Stimulated activated CD4-positive, alpha-beta T cell treated with anti-CD3 and anti-CD28 coated beads, Interleukin-4, amount 100 ng/mL, for 4 hours (primary cell): ENCODE data around the gene ERBB4.
"Not testable (repeated sequence)": the region's sequence is repeated elsewhere in the genome, so short reads cannot be mapped to it uniquely, and the experiment has no call there.

ENCODE experiments used
- DNase-seq, 2 experiments: peaks; one replicate each; pipeline ENCODE4 v3.0.0-alpha.2; 2020

ERBB4 gene

DNA sequence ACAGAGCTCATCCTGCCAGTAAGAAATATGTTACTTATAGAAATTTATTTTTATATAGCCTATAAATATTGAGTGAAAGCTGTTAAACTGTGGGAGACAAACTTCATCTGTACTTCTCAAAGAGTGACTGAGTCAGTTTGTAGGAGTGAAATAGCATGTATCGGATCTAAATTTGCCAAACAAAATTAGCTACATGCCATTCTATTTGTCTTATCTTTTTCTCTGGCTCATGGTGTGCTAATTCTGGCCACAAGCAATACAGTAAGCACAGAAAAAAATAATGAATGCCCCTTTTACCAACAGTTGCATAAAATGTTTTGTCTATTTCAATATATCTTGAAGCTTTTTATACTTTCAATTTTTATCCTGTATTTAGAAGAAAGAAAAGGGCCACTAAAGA is 12.5 kb downstream of the ERBB4 start:
- no peak for DNase-seq

DNA sequence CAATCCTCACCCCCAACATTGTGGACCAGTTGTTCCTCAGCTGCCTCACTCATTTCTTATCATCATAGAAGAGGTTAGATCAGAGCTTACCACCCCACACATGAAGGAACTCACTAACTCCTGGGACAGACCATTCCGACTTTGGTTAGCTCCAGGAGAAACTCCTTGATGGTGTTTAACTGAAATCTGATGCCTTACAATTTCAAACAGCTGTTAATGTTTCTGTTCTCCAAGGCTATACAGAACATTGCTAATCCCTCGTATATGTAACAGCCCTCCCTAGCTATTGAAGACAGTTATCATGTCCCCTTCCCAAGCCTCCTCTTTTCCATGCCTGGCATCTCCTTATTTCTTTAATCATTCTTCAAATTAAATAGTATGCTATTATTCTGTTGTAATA is 14.8 kb downstream of the ERBB4 start:
- DNase-seq = no peak

DNA sequence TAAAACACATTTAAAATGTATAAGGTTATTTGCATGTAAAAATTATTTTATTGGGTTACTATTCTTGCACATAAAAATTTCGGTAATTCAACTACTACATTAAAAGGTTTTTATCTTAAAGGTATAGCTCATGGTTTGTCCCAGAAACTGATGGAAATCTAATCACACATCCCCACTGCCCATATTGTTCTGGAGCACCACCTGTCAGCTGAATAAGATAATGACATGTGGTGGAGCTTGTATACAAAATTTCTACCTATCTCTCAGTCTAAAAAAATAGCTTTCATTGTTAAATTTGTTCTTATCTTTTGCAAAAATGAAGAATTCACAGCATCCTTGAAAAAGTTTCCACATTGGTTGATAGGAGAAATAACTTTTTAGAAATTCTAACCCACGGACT is 18.3 kb downstream of the ERBB4 start:
- no peak for DNase-seq

DNA sequence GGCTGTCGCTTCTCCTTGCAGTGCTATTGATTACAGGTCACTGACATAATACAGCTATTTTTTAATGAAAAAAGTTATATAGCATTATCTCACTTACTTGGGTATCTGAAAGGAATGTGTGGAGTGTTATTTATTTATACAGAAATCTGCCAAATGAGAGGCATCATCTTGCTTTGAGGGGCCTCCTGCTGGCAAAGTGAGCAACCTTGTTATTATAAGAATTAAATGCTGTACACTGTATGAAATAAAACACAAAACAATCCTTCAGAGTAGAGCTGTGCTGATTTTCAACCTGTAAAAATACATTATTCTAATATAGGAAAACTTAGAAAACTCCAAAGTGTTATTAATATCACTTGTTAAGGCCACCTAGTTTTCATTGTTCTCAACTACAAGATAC is 20.9 kb downstream of the ERBB4 start:
- DNase-seq = no peak

DNA sequence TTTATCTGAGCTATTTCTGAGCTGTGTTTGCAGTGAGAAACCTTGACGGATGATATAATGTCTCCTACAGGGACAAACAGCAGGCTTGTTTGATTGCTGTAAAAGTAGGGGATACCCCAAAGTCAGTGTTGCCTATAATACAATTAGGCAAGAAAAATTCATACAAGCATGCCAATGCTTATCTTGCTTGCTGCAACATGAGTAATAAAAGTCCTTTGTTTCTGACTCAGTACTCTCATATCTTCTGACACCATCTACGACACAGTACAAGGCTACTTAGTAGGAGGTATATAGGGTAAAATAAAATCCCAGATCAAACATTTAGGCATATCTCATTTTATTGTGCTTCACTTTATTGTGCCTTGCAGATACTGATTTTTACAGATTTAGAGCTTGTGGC is 33.0 kb downstream of the ERBB4 start:
- no peak for DNase-seq

DNA sequence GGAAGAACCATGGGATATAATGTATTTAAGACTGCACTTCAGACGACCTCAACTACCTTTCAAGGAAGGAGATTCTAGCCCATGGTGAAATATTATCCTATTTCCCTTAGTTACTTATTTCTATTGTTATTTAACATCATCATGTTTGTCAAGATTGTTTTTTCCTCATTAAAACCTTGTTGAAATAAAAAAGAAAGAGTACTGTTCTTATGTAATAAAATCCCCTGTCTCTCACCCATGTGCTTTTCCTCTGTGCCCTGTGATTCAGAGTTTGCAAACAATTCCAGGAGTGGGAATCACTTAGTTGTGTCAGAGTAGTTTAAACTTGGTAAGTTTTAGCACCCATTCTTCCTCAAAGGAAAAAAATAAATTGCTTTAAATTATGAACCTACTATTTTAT is 43.6 kb downstream of the ERBB4 start:
- DNase-seq = no peak

DNA sequence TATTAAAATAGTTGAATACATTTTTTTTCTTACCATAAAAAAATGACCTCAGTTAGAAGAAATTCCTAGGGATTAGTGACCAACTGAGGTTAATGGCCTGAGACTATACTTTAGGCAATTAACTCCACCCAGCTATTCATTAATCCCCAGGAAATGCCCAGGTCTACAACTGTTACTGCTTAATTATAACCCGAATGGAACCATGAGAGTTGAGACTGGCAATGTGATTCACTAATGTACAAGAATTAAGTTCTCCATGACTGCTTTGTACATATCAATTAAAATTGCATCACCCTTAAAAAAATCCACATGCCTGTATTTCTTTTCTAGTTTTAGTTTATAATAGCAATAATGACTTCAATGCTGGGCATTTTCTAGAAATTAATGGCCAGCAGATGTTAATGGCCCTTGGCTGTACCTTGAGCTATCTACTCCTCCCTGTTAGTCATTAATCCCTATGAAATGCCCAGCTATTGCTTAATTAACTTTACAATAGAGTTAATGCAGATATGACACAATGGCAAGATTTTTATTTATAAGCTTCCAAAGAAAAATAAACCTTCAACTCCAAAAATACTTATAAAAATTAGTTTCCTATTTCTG is 44.1 kb downstream of the ERBB4 start:
- DNase-seq = no peak

DNA sequence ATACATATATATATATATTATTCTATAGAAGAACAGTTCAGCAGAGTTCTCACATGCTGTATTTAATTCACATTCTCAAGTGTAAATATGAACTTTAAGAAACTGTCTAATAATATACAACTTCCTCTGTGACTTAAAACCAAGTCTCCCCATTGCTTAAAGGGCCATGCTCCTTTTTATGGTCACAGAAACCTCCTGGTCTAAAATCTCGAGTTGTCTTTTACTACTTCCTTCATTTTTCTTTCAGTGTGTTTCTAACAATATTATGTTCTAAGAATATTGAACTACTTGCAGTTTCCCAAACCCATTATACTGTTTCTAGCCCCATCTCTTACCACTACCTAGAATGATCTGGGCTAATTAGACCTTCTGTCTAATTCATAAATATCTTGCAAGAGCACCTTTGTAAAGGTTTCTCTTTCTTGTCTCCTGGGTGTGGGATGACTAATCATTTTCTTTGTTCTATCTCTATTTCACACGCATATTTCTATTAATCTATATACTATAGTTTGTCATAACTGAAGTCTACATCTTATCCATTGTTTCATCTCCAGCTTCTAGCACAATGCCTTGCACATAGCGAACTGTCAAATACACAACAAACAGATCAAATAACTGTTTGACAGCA is 48.8 kb downstream of the ERBB4 start:
- DNase-seq = no peak

DNA sequence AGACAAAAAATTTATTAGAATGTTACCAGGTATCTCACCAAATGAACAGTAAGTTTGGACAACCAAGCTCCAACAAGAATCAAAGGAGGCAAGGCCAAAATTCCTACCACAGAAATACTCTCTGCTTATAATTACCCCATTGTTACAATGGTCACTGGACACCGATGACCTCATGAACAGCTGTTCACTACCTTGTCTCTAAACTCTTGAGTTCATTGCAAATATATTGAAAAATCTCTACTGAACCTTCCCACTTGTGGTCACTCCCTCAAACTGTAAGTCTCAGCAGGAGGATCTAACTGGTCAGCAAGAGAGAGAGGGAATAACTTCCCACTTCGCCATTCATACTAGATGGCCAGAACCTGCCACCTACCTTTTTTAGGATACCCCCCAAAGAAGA is 50.0 kb downstream of the ERBB4 start:
- DNase-seq = no peak

DNA sequence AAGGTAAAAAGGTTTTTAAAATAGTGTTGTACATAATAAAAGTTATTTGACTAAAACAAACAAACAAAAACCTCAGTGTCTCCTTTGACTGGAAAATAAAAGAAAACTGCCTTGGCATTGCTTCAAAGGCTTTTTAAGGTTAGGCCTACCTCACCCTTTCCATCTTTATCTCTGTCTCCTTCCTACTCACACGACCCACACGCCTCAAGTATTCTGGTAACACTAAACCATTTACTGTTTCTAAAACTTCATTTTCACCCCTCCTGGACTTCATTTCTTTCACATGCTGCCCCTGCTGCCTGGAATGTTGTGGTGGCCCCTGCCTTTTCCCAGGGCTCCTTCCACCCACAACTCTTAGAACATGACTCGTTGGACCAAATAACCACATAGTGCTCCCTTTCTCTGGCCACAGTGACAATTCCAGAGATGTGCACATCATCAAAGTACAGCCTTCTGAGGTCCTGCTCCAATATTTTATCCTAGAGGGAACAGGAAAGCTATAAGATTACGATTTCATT is 54.0 kb downstream of the ERBB4 start:
- no peak for DNase-seq

DNA sequence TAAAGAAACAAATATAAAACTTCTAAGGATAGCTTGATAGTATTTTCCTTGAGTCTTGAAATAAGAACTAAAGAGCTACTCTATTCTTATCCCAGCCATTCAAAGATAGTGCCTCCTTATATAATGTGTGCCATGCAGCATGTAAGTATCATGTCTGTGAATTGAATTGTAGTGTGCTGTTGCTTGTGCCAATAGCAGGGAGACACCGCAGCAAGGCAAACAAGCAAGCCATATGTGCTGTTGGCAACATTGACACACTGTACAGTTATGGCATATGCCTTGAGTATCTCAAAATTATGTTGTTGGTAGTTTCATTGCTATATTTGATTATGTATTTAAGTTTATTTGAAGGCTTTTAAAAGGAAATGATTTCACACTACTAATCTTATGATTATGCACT is 58.2 kb downstream of the ERBB4 start:
- DNase-seq = no peak

DNA sequence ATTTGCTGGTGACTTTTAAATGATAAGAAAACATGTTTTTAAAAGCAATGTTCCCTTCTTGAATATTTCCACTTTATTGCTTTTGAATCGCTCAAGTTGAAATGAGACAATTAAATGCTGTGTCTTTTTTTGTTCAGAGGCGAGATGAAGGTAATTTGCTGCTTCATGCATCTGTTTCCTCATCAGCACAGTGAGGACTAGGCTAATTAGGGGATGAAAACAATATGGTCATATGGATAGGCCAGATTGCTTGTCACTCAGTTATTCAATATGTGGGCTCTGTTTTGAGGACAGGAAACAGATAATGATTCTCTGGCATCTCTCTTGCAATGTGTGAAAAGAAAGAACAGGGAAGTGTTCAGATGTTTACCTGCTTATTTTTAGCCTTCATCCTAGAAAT is 61.0 kb downstream of the ERBB4 start:
- DNase-seq = no peak

DNA sequence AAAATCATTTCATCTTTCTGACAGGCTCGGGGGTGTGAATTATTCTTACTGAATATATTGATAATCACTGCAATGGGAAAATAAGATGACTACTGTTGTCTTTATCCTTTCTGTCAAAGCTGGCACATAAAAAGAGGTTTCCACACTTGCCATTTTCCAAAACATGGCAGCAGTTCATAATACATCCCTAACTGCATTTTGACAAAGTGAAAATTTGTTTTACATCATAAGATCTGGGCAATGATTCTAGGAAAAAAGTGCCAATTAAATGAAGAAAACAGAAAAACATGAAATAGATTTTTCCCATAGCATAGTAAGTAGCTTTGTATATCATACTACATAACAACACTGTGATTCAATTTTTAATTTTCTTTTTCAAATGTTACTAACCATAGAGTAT is 65.4 kb downstream of the ERBB4 start:
- DNase-seq = no peak

DNA sequence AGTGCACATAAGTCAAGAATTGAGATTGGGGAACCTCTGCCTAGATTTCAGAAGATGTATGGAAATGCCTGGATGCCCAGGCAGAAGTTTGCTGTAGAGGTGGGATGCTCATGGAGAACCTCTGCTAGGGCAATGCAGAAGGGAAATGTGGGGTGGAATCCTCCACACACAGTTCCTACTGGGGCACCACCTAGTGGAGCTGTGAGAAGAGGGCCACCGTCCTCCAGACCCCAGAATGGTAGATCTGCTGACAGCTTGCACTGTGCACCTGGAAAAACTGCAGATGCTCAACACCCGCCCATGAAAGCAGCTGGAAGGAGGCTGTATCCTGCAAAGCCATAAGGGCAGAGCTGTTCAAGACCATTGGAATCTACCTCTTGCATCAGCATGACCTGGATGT is 71.1 kb downstream of the ERBB4 start:
- not testable (repeated sequence) for DNase-seq

DNA sequence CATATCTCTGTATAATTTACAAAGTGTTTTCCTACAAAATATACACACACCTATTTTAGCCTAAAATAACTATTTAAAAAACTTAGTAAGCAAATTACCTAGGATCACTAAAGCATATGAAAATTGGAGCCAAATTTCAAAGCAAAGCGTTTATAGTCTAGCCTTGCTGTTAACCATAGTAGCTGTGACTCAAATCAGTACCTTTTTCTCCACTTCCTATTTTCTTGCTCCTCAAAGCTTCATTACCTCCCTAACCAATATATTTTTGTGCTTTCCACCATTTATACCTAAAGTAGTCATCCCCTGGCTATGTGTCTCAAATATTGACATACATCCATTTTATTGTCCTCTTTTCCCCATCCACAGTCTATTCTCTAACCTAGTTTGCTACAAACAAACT is 73.1 kb downstream of the ERBB4 start:
- no peak for DNase-seq

DNA sequence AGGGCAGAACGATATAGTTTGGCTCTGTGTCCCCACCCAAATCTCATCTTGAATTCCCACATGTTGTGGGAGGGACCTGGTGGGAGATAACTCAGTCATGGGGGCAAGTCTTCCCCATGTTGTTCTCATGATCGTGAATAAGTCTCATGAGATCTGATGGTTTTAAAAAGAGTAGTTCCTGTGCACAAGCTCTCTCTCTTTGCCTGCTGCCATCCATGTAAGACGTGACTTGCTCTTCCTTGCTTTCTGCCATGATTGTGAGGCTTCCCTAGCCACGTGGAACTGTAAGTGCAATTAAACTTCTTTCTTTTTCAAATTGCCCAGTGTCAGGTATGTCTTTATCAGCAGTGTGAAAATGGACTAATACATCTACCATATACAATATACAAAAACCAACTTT is 76.9 kb downstream of the ERBB4 start:
- not testable (repeated sequence) for DNase-seq

DNA sequence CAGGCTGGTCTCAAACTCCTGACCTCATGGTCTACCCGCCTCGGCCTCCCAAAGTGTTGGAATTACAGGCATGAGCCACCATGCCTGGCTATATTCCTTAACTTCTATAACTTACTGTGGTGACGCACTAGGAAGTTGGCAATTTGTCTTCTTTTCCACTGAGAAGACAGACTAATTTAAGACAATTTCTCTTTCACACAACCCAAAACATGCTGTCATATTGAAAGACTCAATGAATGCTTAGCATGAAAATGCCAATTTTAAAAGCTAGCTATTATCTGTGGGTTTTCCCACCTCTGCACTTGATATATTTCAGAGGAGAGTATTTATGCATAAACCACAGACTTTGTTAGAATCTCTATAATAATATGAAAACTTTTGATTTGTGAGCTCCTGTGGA is 84.5 kb downstream of the ERBB4 start:
- no peak for DNase-seq

DNA sequence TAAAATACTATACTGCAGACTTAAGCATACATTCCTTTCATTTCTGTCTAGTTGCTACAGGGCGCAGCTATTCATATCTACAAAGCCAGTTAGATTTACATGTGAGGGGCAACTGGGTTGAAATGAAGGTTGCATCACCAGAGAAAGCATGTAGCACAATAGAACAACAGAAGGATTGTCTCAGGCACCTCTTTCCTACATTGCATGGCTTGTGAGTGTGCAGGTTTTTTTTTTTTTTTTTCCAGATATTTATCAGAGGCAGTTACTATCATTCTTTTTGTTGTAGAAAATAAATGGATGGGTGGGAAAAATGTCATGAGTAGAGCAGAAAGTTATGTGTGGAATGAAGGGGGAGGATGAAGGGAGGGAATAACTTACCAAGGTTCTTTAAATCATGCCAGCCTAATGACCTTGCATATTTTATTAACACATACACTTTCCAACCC is 86.8 kb downstream of the ERBB4 start:
- DNase-seq = no peak

DNA sequence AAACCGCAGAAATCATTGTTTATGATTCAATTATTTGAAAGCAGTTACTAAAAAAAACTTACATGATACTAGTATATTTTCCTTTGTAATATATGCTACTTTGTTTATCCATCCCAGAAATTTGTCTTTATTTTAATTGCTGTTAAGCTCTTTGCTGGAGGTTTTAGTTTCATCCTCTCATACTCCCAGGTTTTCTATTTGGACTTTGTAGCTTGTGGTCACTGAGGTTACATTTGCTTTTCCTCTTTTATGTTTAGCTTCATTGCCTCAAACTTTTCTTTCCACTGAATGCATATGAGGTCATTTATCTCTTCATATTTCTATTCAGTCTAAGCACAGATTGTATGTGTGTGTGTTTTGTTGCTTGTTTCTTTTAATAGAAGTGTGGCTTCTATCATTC is 89.9 kb downstream of the ERBB4 start:
- DNase-seq = no peak

DNA sequence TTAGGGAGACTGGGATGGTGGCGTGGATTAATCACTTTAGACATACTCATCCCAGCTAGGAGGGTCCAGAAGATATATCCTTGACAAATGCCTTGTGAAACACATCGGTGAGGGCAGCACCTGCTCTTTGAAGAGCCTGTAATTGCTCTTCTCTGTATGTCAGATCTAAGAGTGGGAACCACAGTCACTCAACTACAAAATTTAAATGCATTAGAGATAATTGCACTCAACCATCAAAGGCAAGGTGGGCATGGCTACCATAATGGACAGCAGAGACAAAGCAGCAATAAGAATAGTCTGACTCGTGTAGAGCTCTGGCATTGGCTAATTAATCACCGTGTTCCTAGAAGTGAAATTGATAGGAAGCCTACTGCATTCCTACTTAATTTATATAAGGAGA is 96.8 kb downstream of the ERBB4 start:
- DNase-seq = no peak

DNA sequence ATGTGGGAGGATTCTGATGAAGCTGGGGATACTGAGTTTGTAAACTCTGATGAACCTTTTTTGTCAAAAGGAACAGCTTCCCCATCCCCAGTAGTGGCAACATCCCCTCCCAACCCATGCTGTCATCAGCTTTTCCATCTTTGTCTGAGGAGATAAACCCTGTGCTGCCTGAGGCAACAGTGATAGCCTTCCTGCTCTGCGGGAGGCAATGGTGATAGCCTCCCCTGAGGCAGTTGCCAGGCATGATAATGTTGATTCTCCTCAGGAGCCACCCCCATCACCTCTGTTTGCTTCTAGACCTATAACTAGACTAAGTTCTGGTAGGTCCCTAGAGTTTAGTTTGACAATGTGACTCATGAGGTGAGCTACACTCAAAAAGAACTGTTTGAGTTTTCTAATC is 97.5 kb downstream of the ERBB4 start:
- DNase-seq = no peak

DNA sequence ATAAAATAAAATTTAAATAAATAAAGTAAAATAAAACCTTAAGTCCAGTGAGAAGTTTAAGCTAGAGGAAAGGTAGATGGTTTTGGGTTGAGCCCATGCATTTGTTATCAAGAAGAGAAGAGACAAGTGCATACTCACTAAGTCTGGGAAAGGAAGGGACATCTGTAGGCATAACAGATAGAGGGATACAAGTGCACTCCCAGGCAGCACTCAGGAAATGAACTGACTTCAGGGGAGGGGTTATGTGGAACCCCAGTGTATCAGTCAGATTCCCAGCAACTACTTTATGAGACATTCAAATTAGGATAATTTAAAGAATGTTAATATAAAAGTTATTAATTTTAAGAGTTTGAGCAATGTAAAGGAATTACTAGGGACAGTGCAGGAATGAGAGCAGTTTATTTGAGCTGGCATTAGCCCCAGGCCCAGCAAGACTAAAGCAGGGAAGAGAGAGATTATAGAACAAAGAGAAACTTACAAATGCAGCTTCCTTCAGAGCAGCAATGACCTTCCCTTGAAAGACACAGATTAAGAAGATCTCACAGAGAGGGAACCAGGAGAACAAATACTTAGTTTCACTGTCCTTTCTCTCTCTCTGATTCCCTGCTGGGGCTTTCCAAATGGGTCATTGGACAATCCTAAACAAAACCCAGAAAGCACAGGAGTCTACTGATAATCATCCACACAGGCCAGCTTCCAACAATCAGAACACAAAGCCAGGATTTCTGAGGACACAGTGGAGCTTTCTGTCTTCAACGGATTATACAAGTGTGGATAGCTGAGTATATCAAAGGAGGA is 109.7 kb downstream of the ERBB4 start:
- DNase-seq = no peak

DNA sequence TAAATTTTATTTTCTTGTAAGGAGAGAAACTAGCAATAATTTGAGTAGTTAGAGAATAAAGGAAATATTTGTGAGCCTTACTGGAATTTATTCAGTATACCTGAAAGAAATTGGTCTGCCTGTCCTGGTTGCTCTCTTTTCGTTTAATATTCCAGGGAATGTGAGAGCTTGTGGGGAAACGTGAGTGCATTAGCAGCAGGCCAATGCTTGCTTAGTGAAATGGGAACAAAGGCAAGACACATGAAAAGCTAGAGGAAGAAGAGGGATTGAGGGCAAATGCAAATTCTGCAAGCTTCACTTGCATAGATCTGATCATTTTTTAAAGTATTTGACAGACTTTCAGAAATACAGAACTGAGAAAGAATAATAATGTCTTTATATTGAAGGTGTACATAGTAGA is 111.0 kb downstream of the ERBB4 start:
- DNase-seq = no peak
